ENCODE measurements around the gene CDH13. TPM values are rescaled to one million over a fixed set of nuclear protein-coding genes. Genes with fewer than 3 reads are reported as not detected.

CDH13 gene
- total and polyA plus RNA-seq, 2 donors (not counting 1 experiment from before 2014, with no cell fraction given), result 27.6 to 96.7 TPM

- no peaks in the 10 kb centered on the region for H3K36me3 ChIP-seq (ENCODE audit: control insufficient read depth, insufficient read depth, low read length)
- TF ChIP-seq EZH2 (IDR thresholded peaks at IDR 0.05; ENCODE audit: low read length, missing control alignments) (no peak), CTCF (conservative IDR thresholded peaks at IDR 0.05 in 1 of 2, IDR thresholded peaks at IDR 0.05 in 1 of 2; ENCODE audit: low read depth in 1 of 2, low read length in 2 of 2) (no peak)
Measured at GRCh38 chr16:82820855-82821254, 194.1 kb downstream of the CDH13 start.

GRCh38 chr16:82824408-82824807 is 197.6 kb downstream of the CDH13 start:
- Histone ChIP-seq H3K27ac (ENCODE audit: insufficient read depth, low read length) (no peak overlapping the region), H3K9ac (ENCODE audit: insufficient read depth, low read length) (no peak overlapping the region), H3K4me3 (replicated peaks in 1 of 4; ENCODE audit: control extremely low read depth in 1 of 4, insufficient read depth in 1 of 4, low read depth in 3 of 4, low read length in 4 of 4) (no peak overlapping the region), H3K27me3 (ENCODE audit: control insufficient read depth, insufficient read depth, low read length) (no peaks in the 10 kb centered on the region), H3K4me2 (ENCODE audit: extremely low read depth, insufficient read depth, low read length) (no peak overlapping the region), H3K4me1 (ENCODE audit: control insufficient read depth, extremely low read depth, insufficient read depth, low read length) (no peaks in the 10 kb centered on the region), H3K79me2 (ENCODE audit: control insufficient read depth, insufficient read depth, low read length) (no peaks in the 10 kb centered on the region), H3K36me3 (ENCODE audit: control insufficient read depth, insufficient read depth, low read length) (no peaks in the 10 kb centered on the region), H4K20me1 (ENCODE audit: control insufficient read depth, extremely low read depth, insufficient read depth, low read length) (no peaks in the 10 kb centered on the region), H3K9me3 (ENCODE audit: control insufficient read depth, insufficient read depth, low read depth, low read length) (no peaks in the 10 kb centered on the region), H2AFZ (ENCODE audit: low read length) (no peak overlapping the region)
- DNase-seq (ENCODE audit: low read depth in 2 of 2), result peak in 1 of 2 donors; percentile 14
- TF ChIP-seq EZH2 (IDR thresholded peaks at IDR 0.05; ENCODE audit: low read length, missing control alignments) (no peak), CTCF (conservative IDR thresholded peaks at IDR 0.05 in 1 of 2, IDR thresholded peaks at IDR 0.05 in 1 of 2; ENCODE audit: low read depth in 1 of 2, low read length in 2 of 2) (no peak)

More at GRCh38 chr16:82820855-82821254, 194.1 kb downstream of the CDH13 start:
- no peak overlapping the region for H3K4me2 ChIP-seq (ENCODE audit: extremely low read depth, insufficient read depth, low read length)
- no peaks in the 10 kb centered on the region for H3K9me3 ChIP-seq (ENCODE audit: control insufficient read depth, insufficient read depth, low read depth, low read length)
- H3K27ac ChIP-seq (ENCODE audit: insufficient read depth, low read length), result no peak overlapping the region
- H3K9ac ChIP-seq (ENCODE audit: insufficient read depth, low read length), result no peak overlapping the region
- no peak overlapping the region for H2AFZ ChIP-seq (ENCODE audit: low read length)
- H4K20me1 ChIP-seq (ENCODE audit: control insufficient read depth, extremely low read depth, insufficient read depth, low read length), result no peaks in the 10 kb centered on the region
- no peak overlapping the region for H3K4me3 ChIP-seq (replicated peaks in 1 of 4; ENCODE audit: control extremely low read depth in 1 of 4, insufficient read depth in 1 of 4, low read depth in 3 of 4, low read length in 4 of 4)
- DNase-seq (ENCODE audit: low read depth in 2 of 2), result no peak
- no peaks in the 10 kb centered on the region for H3K27me3 ChIP-seq (ENCODE audit: control insufficient read depth, insufficient read depth, low read length)
- no peaks in the 10 kb centered on the region for H3K79me2 ChIP-seq (ENCODE audit: control insufficient read depth, insufficient read depth, low read length)
- no peaks in the 10 kb centered on the region for H3K4me1 ChIP-seq (ENCODE audit: control insufficient read depth, extremely low read depth, insufficient read depth, low read length)

- Histone ChIP-seq H3K36me3 (ENCODE audit: control insufficient read depth, insufficient read depth, low read length) (no peaks in the 10 kb centered on the region), H3K4me1 (ENCODE audit: control insufficient read depth, extremely low read depth, insufficient read depth, low read length) (no peaks in the 10 kb centered on the region), H4K20me1 (ENCODE audit: control insufficient read depth, extremely low read depth, insufficient read depth, low read length) (no peaks in the 10 kb centered on the region), H3K27ac (ENCODE audit: insufficient read depth, low read length) (no peak overlapping the region), H3K27me3 (ENCODE audit: control insufficient read depth, insufficient read depth, low read length) (no peaks in the 10 kb centered on the region), H3K4me3 (replicated peaks in 1 of 4; ENCODE audit: control extremely low read depth in 1 of 4, insufficient read depth in 1 of 4, low read depth in 3 of 4, low read length in 4 of 4) (no peak overlapping the region), H3K79me2 (ENCODE audit: control insufficient read depth, insufficient read depth, low read length) (no peaks in the 10 kb centered on the region), H3K9me3 (ENCODE audit: control insufficient read depth, insufficient read depth, low read depth, low read length) (no peaks in the 10 kb centered on the region), H3K4me2 (ENCODE audit: extremely low read depth, insufficient read depth, low read length) (no peak overlapping the region), H2AFZ (ENCODE audit: low read length) (no peak overlapping the region), H3K9ac (ENCODE audit: insufficient read depth, low read length) (no peak overlapping the region)
- TF ChIP-seq CTCF (conservative IDR thresholded peaks at IDR 0.05 in 1 of 2, IDR thresholded peaks at IDR 0.05 in 1 of 2; ENCODE audit: low read depth in 1 of 2, low read length in 2 of 2) (no peak), EZH2 (IDR thresholded peaks at IDR 0.05; ENCODE audit: low read length, missing control alignments) (no peak)
- DNase-seq (ENCODE audit: low read depth in 2 of 2), result no peak
Measured at GRCh38 chr16:82829301-82829700, 202.5 kb downstream of the CDH13 start.

Data from fibroblast of lung (primary cell).